Loucy (cell line): ENCODE measurements around the gene ALK.

Experiments used
- H2AFZ ChIP-seq: fragments of 200-600 bp; sonication (generic); 2 replicates; pipeline ENCODE4 v1.6.0; 2016; ENCODE audit warnings: antibody characterized with exemption, mild to moderate bottlenecking, low read length, moderate library complexity
- H3F3A ChIP-seq: fragments of 200-600 bp; 2 replicates; pipeline ENCODE4 v1.6.0; 2016; ENCODE audit warnings: antibody characterized with exemption, low read depth, mild to moderate bottlenecking
- H3K27me3 ChIP-seq: fragments of 200-600 bp; sonication (generic); 2 replicates; pipeline ENCODE4 v1.6.1; 2014; ENCODE audit warnings: low read length, mild to moderate bottlenecking; ENCODE audit not compliant: insufficient read depth, poor library complexity, severe bottlenecking
- H3K36me3 ChIP-seq: fragments of 200-600 bp; sonication (generic); 2 replicates; pipeline ENCODE4 v1.6.1; 2016; ENCODE audit warnings: low read length; ENCODE audit not compliant: insufficient read depth
- H3K4me1 ChIP-seq: fragments of 200-600 bp; sonication (generic); 2 replicates; pipeline ENCODE4 v1.5.1; 2014; ENCODE audit warnings: low read length, mild to moderate bottlenecking; ENCODE audit not compliant: insufficient read depth, poor library complexity, severe bottlenecking
- H3K4me2 ChIP-seq: fragments of 200-600 bp; sonication (generic); 2 replicates; pipeline ENCODE4 v1.6.0; 2014; ENCODE audit warnings: antibody characterized with exemption, low read length, low read depth, mild to moderate bottlenecking; ENCODE audit not compliant: poor library complexity, severe bottlenecking
- H3K4me3 ChIP-seq: fragments of 200-600 bp; sonication (generic); 2 replicates; pipeline ENCODE4 v1.5.1; 2014; ENCODE audit warnings: low read length, mild to moderate bottlenecking, mixed read lengths; ENCODE audit not compliant: poor library complexity, severe bottlenecking
- H3K79me2 ChIP-seq: fragments of 200-600 bp; sonication (generic); 2 replicates; pipeline ENCODE4 v1.6.1; 2014; ENCODE audit warnings: low read length; ENCODE audit not compliant: insufficient read depth
- H3K9ac ChIP-seq: fragments of 200-600 bp; sonication (generic); 2 replicates; pipeline ENCODE4 v1.6.0; 2014; ENCODE audit warnings: mild to moderate bottlenecking, low read depth, low read length, moderate library complexity; ENCODE audit not compliant: poor library complexity, severe bottlenecking
- H3K9me2 ChIP-seq: fragments of 200-600 bp; sonication (generic); replicated peaks from 2 replicates; pipeline ENCODE4 v1.6.1; 2016; ENCODE audit warnings: low read depth, low read length, mixed read lengths
- H3K9me3 ChIP-seq: fragments of 200-600 bp; sonication (generic); 2 replicates; pipeline ENCODE4 v1.6.1; 2014; ENCODE audit warnings: mild to moderate bottlenecking, antibody characterized with exemption, low read length, low read depth; ENCODE audit not compliant: insufficient read depth
- H4K20me1 ChIP-seq: fragments of 200-600 bp; sonication (generic); 2 replicates; pipeline ENCODE4 v1.6.0; 2014; ENCODE audit warnings: antibody characterized with exemption, low read length, mild to moderate bottlenecking; ENCODE audit not compliant: insufficient read depth, poor library complexity, severe bottlenecking
- CTCF ChIP-seq: fragments of 200-600 bp; sonication (generic); conservative IDR thresholded peaks from 2 replicates; pipeline ENCODE4 v1.5.1; 2014; ENCODE audit warnings: mild to moderate bottlenecking, antibody characterized with exemption, low read length
- EZH2phosphoT487 ChIP-seq: fragments of 200-600 bp; IDR thresholded peaks from 2 replicates; pipeline ENCODE4 v1.6.1; 2018; ENCODE audit warnings: antibody characterized with exemption, mild to moderate bottlenecking, moderate library complexity, borderline replicate concordance

The ALK gene

GRCh38 chr2:29284671-29285070 is 636.7 kb downstream of the ALK start:
- Histone ChIP-seq H3K9me3 (no peaks in the 10 kb centered on the region), H3K9ac (no peak overlapping the region), H3K9me2 (no peaks in the 10 kb centered on the region), H3K79me2 (no peaks in the 10 kb centered on the region), H3F3A (no peaks in the 10 kb centered on the region), H2AFZ (no peak overlapping the region), H4K20me1 (no peaks in the 10 kb centered on the region), H3K4me3 (no peak overlapping the region), H3K36me3 (no peaks in the 10 kb centered on the region), H3K4me1 (no peaks in the 10 kb centered on the region), H3K4me2 (no peak overlapping the region), H3K27me3 (no peaks in the 10 kb centered on the region)
- TF ChIP-seq EZH2phosphoT487 = no peak
- TF ChIP-seq CTCF = no peak

- Histone ChIP-seq H3K4me1 (no peaks in the 10 kb centered on the region), H3K27me3 (no peaks in the 10 kb centered on the region), H2AFZ (no peak overlapping the region), H3K4me3 (no peak overlapping the region), H3F3A (no peaks in the 10 kb centered on the region), H4K20me1 (no peaks in the 10 kb centered on the region), H3K79me2 (no peaks in the 10 kb centered on the region), H3K9me3 (no peaks in the 10 kb centered on the region), H3K9ac (no peak overlapping the region), H3K36me3 (no peaks in the 10 kb centered on the region), H3K9me2 (no peaks in the 10 kb centered on the region), H3K4me2 (no peak overlapping the region)
- TF ChIP-seq EZH2phosphoT487 (no peak), CTCF (no peak)
Measured at GRCh38 chr2:29281916-29282247, 639.5 kb downstream of the ALK start.

- Histone ChIP-seq H4K20me1 (no peaks in the 10 kb centered on the region), H3K4me1 (no peaks in the 10 kb centered on the region), H3F3A (no peaks in the 10 kb centered on the region), H2AFZ (no peak overlapping the region), H3K9me2 (no peaks in the 10 kb centered on the region), H3K4me2 (no peak overlapping the region), H3K79me2 (no peaks in the 10 kb centered on the region), H3K36me3 (no peaks in the 10 kb centered on the region), H3K4me3 (no peak overlapping the region), H3K9me3 (no peaks in the 10 kb centered on the region), H3K27me3 (no peaks in the 10 kb centered on the region), H3K9ac (no peak overlapping the region)
- TF ChIP-seq CTCF (no peak), EZH2phosphoT487 (no peak)
Measured at GRCh38 chr2:29281086-29281915, 640.1 kb downstream of the ALK start.
